ENCODE results near the gene PPFIA3. TPM values are rescaled to one million over a fixed set of nuclear protein-coding genes. Genes with fewer than 3 reads are reported as not detected.

Gene PPFIA3
- total RNA-seq, 1 experiment from 2014 or later = 56.3 TPM

DNA sequence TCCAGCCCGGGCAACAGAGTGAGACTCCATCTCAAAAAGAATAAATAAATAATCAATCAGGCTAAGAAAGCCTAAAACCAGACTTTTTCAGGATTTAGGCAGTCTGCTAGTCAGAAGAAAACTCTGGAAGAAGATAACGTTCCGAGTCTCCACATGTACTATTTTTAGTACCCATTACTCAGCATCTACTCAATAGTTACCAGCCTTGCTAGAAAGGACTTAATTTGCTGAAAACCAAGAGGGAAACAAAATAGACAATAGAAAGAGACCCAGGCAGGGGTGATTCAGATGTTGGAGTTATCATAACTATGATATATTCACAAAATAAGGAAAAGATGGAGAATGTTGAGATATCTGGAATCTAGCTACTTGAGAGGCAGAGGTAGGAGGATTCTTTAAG lies 8.8 kb upstream of the PPFIA3 start:
- ChIA-PET POLR2A (ENCODE audit: unreplicated experiment) (no interaction called here), CTCF (no interaction called here)
- H3K4me2 ChIP-seq (ENCODE audit: low read length) = no peak overlapping the region
- no peak overlapping the region for H3K27ac ChIP-seq (ENCODE audit: low read length)
- H3K4me1 ChIP-seq (ENCODE audit: insufficient read depth, low read length) = 0 out of 2 replicates have a peak, but pooled peaks cover 4% of the 10 kb centered on the region
- DNase-seq (no peak), ATAC-seq (no peak)
- H4K20me1 ChIP-seq (ENCODE audit: low read length) = no peaks in the 10 kb centered on the region
- no peaks in the 10 kb centered on the region for H3K9me3 ChIP-seq (ENCODE audit: low read length)
- TF ChIP-seq, protein P1, sequence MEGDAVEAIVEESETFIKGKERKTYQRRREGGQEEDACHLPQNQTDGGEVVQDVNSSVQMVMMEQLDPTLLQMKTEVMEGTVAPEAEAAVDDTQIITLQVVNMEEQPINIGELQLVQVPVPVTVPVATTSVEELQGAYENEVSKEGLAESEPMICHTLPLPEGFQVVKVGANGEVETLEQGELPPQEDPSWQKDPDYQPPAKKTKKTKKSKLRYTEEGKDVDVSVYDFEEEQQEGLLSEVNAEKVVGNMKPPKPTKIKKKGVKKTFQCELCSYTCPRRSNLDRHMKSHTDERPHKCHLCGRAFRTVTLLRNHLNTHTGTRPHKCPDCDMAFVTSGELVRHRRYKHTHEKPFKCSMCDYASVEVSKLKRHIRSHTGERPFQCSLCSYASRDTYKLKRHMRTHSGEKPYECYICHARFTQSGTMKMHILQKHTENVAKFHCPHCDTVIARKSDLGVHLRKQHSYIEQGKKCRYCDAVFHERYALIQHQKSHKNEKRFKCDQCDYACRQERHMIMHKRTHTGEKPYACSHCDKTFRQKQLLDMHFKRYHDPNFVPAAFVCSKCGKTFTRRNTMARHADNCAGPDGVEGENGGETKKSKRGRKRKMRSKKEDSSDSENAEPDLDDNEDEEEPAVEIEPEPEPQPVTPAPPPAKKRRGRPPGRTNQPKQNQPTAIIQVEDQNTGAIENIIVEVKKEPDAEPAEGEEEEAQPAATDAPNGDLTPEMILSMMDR (conservative IDR thresholded peaks at IDR 0.05; ENCODE audit: low read depth, low read length) = no peak
- TF ChIP-seq EZH2 (IDR thresholded peaks at IDR 0.05; ENCODE audit: low read length, unreplicated experiment) (no peak), EZH2phosphoT487 (IDR thresholded peaks at IDR 0.05; ENCODE audit: borderline replicate concordance, low read length) (no peak)
- BruUV-seq (replicated peaks) = no TSS peak
- peaks cover 15% of the 10 kb centered on the region for H3K36me3 ChIP-seq (ENCODE audit: low read depth, low read length)
- H3K9ac ChIP-seq (ENCODE audit: low read length) = no peak overlapping the region
- no peaks in the 10 kb centered on the region for H3K79me2 ChIP-seq (ENCODE audit: low read length)
- no peaks in the 10 kb centered on the region for H3K27me3 ChIP-seq (ENCODE audit: low read length)
- H3K4me3 ChIP-seq (ENCODE audit: low read length) = no peak overlapping the region
- H3K9me2 ChIP-seq (replicated peaks; ENCODE audit: low read length) = no peaks in the 10 kb centered on the region
- H2AFZ ChIP-seq (ENCODE audit: low read length) = no peak overlapping the region
- intact Hi-C loops (cut with micrococcal nuclease) = no loop called here
- no peaks in the 10 kb centered on the region for H3F3A ChIP-seq (ENCODE audit: low read length, unreplicated experiment)

DNA sequence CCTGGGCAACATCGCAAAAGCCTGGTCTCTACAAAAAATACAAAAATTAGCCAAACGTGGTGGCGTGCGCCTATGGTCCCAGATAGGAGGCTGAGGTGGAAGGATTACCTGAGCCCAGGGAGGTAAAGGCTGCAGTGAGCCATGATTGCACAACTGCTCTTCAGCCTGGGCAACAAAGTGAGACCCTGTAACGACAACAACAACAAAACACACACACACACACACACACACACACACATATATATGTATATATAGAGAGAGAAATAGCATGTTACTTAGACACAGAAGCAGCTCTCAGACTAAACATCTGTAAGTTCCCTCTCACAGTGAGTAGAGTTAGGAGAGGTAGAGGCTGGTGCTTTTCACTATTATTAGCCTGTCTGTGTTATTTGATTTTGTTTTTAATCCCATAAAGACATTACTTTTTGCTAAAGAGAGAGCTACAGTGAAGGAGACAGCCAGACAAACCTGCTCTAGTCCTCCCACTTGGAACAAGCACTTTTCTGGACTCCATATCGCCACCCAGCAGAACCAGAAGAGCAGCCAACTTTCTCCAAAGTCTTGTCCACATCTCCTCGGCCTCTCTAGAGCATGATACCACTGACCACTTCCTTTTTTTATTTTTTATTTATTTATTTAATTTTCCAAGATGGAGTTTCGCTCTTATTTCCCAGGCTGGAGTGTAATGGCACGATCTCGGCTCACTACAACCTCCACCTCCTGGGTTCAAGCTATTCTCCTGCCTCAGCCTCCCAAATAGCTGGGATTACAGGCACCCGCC lies 7.9 kb upstream of the PPFIA3 start:
- Histone ChIP-seq H4K20me1 (ENCODE audit: low read length) (no peaks in the 10 kb centered on the region), H3K4me3 (ENCODE audit: low read length) (no peak overlapping the region), H2AFZ (ENCODE audit: low read length) (no peak overlapping the region), H3K36me3 (ENCODE audit: low read depth, low read length) (peaks cover 15% of the 10 kb centered on the region), H3K9me3 (ENCODE audit: low read length) (no peaks in the 10 kb centered on the region), H3K27me3 (ENCODE audit: low read length) (no peaks in the 10 kb centered on the region), H3K27ac (ENCODE audit: low read length) (no peak overlapping the region), H3K4me2 (ENCODE audit: low read length) (no peak overlapping the region), H3K4me1 (ENCODE audit: insufficient read depth, low read length) (0 out of 2 replicates have a peak, but pooled peaks cover 4% of the 10 kb centered on the region), H3K9ac (ENCODE audit: low read length) (no peak overlapping the region), H3K9me2 (replicated peaks; ENCODE audit: low read length) (no peaks in the 10 kb centered on the region), H3F3A (ENCODE audit: low read length, unreplicated experiment) (no peaks in the 10 kb centered on the region), H3K79me2 (ENCODE audit: low read length) (no peaks in the 10 kb centered on the region)
- no TSS peak for BruUV-seq (replicated peaks)
- TF ChIP-seq, protein P1 (conservative IDR thresholded peaks at IDR 0.05; ENCODE audit: low read depth, low read length) = no peak
- TF ChIP-seq EZH2 (IDR thresholded peaks at IDR 0.05; ENCODE audit: low read length, unreplicated experiment) = no peak
- no peak for TF ChIP-seq EZH2phosphoT487 (IDR thresholded peaks at IDR 0.05; ENCODE audit: borderline replicate concordance, low read length)
- intact Hi-C loops (cut with micrococcal nuclease) = no loop called here
- DNase-seq (no peak), ATAC-seq (no peak)
- ChIA-PET POLR2A (ENCODE audit: unreplicated experiment) (no interaction called here), CTCF (no interaction called here)

All from PC-3 (cell line).